ENCODE data around the gene POFUT2.

DNA sequence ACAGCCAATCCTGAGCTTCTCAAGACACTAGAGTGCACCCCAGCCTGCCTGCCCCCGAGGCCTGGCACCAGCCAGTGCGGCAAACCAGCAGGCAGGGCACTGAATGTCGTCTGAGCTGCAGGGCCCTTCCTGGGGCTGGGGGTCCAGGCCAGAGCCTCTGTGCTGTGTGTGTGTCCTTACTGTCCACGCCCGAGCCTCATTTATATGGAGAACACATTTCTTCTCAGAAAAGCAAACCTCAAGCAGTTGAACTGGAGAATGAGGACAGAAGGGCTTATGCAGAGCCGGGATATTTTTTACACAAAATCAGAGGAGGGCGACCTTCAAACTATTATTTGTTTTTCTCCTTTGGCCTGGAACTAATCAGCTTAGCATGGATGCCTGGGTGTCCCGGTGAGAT lies 52.7 kb downstream of the POFUT2 start:
- TF ChIP-seq, protein P1, sequence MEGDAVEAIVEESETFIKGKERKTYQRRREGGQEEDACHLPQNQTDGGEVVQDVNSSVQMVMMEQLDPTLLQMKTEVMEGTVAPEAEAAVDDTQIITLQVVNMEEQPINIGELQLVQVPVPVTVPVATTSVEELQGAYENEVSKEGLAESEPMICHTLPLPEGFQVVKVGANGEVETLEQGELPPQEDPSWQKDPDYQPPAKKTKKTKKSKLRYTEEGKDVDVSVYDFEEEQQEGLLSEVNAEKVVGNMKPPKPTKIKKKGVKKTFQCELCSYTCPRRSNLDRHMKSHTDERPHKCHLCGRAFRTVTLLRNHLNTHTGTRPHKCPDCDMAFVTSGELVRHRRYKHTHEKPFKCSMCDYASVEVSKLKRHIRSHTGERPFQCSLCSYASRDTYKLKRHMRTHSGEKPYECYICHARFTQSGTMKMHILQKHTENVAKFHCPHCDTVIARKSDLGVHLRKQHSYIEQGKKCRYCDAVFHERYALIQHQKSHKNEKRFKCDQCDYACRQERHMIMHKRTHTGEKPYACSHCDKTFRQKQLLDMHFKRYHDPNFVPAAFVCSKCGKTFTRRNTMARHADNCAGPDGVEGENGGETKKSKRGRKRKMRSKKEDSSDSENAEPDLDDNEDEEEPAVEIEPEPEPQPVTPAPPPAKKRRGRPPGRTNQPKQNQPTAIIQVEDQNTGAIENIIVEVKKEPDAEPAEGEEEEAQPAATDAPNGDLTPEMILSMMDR (IDR thresholded peaks at IDR 0.05; ENCODE audit: poor library complexity, severe bottlenecking) = no peak
- no peak for TF ChIP-seq EP300 (conservative IDR thresholded peaks at IDR 0.05; ENCODE audit: poor library complexity, severe bottlenecking)
- TF ChIP-seq EZH2 (IDR thresholded peaks at IDR 0.05; ENCODE audit: borderline replicate concordance, insufficient read depth, low read length, poor library complexity, severe bottlenecking) = no peak
